Activated T-cell treated with anti-CD3 and anti-CD28 coated beads, Interleukin-2, amount 50 U/mL, for 48 hours (primary cell): Measurements from ENCODE around the gene CERS6.
"Not testable (repeated sequence)": the region's sequence is repeated elsewhere in the genome, so short reads cannot be mapped to it uniquely, and the experiment has no call there.

Source experiments
- DNase-seq, 2 experiments: peaks; one replicate each; pipeline ENCODE4 v3.0.0-alpha.2; 2020

Gene CERS6, protein sequence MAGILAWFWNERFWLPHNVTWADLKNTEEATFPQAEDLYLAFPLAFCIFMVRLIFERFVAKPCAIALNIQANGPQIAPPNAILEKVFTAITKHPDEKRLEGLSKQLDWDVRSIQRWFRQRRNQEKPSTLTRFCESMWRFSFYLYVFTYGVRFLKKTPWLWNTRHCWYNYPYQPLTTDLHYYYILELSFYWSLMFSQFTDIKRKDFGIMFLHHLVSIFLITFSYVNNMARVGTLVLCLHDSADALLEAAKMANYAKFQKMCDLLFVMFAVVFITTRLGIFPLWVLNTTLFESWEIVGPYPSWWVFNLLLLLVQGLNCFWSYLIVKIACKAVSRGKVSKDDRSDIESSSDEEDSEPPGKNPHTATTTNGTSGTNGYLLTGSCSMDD

DNA sequence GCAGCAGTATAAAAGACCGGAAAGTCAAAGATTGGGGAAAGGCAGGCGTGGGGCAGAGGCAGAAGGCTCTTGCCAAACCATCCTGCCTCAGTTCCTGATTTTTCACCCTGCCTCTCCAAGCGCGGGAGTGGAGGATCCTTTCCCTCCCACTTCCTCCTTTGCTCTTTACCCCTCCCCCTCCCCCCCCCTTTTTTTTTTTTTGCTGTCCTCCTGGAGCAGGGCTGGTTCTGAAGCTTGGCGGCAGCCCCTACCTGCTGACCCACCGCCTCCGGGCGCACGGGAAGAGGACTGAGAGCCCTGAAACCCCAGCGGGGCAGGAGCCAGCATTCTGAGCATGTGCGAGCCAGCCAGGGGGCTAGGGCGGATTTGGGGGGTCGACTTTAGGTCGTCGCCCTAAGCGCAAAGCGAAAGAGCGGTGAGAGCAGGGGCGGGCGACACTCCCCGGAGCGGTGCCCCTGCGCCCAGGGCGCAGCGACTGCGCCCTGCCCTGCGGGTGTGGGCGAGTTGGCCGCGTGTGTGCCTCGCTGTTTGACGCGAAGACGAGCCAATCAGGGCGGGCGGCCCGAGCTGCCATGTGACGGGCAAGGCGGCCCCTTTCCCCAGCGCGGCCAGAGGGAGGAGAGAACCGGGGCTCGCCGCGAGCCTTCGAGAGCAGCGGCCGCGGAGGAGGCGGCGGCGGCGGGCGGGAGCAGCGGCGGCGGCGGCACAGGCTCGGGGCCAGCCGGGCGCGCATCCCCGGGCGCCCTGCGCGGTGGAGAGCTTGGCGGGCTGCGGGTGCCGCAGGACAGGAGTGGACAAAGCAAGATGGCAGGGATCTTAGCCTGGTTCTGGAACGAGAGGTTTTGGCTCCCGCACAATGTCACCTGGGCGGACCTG lies at the start of gene CERS6:
TSS of gene CERS6 (plus strand) at position 628 of the 876 bp plus-strand sequence. CDS start at position 805, 177 bp downstream.
- DNase-seq = peak; percentile 92 to 93

DNA sequence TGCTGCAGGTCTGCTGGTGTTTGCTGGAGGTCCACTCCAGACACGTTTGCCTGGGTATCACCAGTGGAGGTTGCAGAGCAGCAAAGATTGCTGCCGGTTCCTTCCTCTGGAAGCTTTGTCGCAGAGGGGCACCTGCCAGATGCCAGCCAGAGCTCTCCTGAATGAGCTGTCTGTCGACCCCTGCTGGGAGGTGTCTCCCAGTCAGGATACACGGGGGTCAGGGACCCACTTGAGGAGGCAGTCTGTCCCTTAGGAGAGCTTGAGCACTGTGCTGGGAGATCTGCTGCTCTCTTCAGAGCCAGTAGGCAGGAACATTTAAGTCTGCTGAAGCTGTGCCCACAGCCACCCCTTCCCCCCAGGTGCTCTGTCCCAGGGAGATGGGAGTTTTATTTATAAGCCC lies 43.8 kb upstream of the CERS6 start:
- DNase-seq = not testable (repeated sequence)

DNA sequence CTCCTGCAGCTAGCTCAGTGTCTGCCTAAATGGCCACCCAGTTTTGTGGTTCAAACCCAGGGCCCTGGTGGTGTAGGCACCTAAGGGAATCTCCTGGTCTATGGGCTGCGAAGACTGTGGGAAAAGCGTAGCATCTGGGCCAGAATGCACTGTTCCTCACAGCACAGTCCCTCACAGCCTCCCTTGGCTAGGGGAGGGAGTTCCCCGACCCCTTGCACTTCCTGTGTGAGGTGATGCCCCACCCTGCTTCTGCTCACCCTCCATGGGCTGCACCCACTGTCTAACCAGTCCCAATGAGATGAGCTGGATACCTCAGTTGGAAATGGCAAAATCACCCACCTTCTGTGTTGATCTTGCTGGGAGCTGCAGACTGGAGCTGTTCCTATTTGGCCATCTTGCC lies 43.0 kb upstream of the CERS6 start:
- not testable (repeated sequence) for DNase-seq

DNA sequence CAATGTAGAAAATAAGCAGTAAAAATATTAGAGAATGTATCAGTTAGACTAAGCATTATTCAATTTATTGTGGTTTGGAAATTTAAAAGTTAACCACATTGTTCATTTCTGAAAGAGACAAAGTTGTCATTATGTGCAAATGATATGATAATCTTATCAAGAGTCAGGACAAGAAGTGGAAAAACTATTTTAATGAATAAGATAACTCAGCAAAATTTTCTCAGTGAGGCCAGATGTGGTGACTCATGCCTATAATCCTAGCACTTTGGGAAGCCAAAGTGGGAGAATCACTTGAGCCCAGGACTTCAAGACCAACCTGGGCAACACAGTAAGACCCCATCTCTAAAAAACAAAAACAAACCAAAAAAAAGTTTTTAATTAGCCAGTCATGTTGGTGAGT lies 39.5 kb upstream of the CERS6 start:
- no peak for DNase-seq

DNA sequence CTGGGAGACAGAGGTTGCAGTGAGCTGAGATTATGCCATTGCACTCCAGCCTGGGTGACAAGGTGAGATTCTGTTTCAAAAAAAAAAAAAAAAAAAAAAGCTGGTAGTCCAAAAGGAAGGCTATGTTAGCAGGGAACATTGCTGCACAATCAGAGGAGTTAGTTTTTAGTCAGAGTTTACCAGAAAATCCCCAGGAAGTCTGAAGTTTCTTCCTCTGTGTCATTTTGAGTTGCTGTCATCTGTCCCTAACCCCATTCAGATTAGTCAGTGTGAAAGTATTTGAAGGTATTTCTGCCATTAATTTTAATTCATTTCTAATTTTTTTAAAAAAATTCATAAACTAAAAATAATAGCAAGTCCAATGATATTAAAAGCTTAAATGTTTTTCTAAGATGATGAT lies 33.5 kb upstream of the CERS6 start:
- no peak for DNase-seq

DNA sequence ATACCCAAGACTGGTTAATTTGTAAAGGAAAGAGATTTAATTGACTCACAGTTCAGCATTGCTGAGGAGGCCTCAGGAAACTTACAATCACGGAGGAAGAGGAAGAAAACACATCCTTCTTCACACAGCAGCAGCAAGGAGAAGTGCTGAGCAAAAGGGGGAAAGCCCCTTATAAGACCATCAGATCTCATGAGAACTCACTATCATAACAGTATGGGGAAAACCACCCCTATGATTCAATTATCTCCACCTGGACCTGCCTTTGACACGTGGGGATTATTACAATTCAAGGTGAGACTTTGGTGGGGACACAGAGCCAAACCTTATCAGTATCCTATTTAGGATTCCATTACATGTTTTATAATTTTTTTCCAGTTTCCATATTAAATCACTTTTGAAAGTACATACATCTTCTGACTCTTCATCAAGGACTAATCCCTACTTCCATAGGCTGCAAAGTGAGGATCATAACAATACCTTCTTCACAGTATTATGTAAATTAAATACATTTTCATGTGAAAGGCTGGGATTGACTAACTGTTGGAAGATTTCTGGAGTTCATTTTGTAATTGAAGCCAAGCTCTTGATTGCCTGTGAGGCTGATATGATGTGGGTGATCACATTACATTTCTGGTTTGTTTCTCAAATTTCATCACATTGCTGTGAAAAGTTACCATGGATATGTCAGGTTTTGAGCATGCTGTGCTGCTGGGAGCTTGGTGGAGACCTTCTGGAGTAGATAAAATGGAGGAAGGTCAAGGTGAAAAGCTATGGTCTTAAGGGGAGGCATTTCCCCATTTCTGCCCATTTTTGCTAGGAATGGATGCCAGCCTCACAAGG lies 31.7 kb upstream of the CERS6 start:
- no peak for DNase-seq

DNA sequence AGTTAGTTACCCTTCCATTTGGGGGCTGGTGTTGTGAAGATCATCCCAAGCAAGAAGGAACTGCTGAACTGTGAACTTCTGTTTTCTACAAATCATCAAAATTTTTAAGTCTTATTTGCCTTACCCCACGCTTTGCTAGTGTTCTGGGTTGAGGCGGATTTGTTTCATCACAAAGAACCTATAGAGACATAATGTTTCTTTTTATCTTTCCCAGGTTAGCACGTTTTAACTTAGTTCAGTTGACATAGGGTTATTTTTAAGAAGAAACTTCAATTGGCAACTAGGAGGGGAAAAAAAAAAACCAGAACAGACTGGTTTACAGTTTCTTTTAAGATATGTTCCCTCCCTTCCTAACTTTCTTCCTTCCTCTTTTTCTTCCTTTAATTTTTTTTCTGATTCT lies 31.1 kb upstream of the CERS6 start:
- DNase-seq = no peak

DNA sequence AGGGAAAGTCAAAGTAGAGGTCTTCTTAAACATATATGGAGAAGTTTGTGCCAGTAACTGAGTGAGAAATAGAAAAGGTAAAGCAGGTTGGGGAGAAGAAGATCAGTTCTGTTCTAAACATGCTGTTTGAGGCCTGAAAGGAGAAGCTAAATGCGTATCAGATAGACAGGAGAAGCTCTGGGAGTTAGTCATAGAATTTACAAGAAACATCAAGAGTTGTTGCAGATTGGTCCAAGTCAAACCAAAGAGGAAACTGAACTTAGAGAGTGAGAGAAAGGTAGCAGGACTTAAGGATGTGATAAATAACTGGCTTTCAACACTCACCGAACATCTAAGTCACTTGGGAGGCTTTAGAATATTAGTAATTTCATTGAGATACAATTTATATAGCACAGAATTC lies 29.2 kb upstream of the CERS6 start:
- no peak for DNase-seq

DNA sequence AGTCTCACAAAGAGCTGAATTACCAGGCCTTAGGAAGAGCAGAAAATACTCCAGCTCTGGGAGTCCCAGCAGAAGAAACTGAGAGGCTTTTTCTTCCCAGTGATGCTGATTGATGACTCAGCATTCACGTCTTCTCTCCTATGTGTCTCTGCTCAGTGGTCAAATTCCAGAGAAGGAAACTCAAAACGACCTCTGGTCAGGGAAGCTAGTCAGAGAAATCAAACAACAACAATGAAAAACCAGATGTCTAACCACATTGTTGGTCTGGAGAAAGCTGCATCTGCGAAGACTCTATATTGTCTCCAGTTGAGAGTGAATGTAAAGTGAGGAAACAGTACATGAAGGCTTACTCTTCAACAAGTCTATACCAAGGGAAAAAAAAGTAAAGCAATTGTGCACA lies 28.6 kb upstream of the CERS6 start:
- no peak for DNase-seq

DNA sequence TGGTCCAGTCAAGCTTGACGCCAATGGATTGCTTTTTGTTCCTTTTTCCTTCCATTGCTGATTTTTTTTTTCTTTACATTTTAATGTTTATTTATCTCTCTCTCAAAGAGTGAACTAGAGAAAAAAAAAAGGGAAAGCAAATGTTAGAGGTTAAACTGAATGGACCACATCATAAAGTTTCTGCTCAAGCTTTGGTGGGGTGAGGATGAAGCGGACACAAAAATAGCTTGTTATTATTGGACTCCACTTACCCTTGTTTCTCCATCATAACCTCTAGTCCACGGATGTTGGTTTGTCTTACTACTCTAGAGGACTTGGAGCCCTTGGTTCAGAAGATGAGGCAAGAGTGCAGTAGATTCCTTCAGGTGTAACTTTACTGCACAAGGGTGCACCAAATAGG lies 27.6 kb upstream of the CERS6 start:
- DNase-seq = no peak

DNA sequence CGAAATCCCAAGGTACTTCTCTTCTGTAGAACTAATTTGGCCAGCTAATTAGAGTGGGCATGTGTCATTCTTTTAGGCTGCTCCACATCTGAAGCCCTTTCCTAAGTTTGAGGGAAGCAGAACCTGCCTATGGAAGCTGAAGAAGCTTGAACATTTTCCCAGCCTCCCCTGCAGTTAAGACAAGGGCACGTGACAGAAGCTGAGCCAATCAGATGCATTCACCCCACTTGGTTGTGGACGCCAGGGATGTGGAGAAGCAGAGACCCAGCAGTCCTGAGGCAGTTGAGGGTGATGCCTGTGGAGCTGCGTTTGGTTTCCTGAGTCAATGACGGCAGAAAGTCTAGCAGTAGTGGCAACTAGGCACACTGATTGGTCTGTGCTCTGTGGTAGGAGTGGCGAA lies 26.1 kb upstream of the CERS6 start:
- no peak for DNase-seq

DNA sequence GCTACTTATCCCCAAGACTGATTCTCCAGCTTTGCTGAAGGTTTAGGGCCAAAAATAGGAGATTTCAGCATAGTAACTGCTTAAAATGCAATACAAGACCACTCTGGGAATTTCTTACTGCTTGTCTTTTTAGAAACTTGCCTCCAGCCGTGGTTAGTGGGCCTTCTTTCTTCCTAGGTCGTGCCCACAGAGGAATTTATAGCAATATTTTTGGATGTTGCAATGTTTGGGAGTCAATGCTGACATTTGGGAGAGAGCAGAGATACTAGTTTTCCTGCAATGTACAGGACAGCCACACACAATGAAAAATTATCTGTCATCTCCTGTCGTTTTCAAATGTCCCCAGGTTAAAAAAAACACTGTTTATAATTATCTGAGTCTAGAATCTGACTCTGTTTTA lies 25.6 kb upstream of the CERS6 start:
- no peak for DNase-seq

DNA sequence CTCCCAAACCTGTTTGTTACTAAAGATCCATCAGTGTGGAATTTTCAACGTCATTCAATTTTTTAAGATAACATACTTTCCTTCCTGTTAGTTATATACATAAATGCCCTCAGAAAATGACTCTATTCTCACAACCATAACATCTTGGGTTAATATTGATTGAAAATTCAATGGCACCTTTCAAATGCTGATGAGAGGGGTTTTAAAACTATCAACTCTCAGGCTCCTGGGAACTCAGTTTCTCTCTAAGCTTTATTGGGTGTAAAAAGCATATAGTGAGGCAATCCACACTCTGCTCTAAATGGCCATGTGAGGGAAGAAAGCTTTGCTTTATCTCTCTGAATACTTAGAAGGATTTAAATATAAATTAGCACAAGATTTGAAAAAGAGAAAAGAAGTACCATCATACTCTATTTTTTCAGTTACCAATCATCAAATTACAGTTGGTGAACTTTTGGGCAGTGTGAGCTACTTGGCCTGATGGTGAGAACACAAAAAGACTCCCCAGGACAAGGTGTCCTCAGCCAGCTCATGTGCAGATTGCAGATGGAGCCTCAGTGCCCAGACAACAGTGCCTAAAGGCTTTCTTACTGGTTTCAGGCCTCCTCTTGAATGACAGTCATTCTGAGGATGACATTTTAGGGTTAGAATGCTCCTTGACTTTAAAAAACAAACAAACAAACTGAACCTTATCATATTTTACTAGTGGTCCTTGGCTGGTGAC lies 24.6 kb upstream of the CERS6 start:
- no peak for DNase-seq

DNA sequence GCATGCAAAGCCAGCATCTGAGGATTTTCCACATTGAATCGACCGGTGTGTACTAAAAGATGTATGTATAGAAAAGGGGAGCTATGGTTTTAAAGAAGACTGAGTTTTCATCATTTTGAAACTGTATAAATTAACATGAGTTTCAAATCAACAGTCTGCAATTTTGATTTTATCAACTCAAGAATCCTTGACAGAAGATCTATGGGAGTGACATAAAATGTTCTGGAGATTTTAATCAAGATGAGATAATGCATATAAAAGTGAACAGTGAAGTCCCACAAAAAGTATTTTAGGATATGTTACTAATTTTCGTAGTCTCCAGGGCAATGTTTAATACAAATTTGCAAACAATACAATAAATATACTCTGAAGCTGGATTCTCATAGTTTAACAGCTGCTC lies 24.0 kb upstream of the CERS6 start:
- DNase-seq = no peak

DNA sequence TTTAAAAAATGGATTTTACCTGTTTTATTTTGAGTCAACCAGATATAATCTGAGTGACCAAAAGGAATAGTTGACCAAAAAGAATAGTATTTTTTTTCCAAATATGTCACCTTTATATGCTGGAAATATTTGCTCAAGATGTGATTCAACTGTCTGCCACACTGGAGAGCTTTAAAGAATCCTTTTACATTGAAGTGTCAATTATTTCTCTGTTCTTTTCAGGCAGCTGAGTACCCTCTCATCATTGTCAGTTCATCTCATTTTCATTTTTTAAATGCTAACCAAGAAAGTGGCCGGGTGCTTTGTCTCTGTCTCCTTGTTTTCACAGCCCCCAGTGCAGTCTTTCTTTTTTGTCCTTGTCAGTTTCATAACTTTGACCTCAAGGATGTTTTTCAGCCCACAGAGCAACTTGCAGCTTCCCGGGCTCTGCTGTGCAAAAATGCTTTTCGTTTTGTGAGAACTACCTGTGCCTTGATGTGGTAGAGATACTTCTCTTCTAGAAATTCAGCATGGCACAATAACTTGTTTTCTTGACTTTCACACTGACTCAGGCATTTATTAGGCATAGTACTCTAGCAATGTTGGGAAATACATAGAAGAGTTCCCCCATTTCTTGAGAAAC lies 23.4 kb upstream of the CERS6 start:
- DNase-seq = peak; percentile 44 to 55

DNA sequence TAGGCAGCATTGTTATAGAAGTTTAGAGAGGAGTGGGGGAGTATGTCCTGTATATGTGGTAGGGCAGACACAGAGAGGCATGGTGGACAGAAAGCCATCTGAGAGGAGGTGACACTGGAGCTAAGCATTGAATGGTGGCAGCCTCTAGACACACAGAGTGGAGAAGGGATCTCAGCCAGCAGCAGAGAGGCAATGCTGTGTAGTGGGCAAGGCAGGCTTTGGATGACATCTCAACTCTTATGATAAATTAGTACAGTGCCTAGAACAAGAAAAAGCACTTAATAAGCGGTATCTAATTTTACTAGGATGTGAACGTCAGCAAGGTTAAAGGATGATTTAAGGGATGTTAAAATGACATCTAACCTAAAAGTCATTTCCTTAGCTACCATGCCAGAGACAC lies 22.5 kb upstream of the CERS6 start:
- DNase-seq = no peak

DNA sequence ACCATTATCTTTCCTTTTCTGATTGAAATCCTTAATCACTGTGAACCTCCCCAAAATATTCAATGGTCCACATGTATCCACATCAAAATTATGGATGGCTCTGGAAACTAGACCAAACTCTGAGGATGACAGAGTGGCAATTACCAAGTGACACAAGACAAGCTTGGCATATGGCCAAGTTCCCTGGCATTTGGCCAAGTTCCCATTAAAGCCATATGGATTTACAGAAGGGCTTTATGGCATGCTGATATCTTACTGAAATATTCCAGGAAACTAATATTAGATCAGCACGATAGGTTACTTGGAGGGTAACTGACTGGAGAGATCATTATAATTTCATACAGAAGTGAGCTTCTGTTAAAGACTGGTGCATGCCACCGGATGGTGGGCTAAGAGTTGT lies 21.9 kb upstream of the CERS6 start:
- DNase-seq = no peak

DNA sequence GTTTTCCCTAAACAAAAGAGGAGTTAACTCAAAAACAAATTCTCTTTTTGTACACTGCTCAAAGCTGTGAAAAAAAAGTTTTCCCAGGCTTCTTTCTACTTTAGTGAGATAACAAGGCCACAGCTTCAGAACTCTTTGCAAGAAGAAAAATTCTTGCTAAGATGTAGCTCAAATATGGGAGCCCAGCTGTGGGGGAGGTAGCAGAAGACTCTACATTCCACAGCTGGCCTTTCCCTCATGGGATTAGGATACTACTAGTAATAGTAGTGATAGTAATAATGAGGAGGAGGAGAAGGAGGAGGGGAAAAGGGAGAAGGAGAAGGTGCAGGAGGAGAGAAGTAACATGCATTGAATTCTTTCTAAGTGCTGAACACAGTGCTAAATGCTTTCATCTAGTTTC lies 19.2 kb upstream of the CERS6 start:
- no peak for DNase-seq

DNA sequence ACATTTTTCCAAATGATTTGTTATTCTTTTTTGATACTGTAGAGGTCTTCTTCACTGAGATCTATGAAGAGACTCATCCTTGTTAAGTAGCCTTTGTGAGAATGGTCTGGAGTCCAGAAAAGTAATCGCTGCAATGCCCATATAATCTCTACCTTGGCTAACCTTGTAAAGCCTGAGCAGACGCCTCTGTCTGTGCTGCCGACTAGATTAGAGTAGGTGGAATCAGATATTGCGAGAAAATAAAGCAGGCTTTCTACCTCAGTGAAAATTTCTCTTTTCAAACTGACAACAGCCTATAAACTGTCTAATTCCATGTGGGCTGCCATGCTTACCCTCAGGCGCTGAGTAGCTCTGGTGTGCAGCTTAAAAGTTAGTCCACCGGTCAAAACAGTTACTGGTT lies 17.5 kb upstream of the CERS6 start:
- DNase-seq = no peak

DNA sequence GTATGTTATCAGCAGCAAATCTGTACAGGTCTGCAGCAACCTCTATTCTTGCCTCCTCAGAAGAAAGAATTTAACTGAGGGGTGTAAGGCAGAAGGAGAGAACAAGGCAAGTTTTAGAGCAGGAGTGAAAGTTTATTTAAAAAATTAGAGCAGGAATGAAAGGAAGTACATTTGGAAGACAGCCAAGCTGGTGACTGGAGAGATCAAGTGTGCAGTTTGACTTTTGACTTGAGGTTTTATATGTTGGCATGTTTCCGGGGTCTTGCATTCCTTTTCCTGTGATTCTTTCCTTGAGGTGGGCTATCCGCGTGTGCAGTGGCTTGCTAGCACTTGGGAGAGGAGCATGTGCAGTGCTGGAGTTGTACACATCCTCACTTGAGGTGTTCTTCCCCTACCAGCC lies 16.5 kb upstream of the CERS6 start:
- DNase-seq = no peak

DNA sequence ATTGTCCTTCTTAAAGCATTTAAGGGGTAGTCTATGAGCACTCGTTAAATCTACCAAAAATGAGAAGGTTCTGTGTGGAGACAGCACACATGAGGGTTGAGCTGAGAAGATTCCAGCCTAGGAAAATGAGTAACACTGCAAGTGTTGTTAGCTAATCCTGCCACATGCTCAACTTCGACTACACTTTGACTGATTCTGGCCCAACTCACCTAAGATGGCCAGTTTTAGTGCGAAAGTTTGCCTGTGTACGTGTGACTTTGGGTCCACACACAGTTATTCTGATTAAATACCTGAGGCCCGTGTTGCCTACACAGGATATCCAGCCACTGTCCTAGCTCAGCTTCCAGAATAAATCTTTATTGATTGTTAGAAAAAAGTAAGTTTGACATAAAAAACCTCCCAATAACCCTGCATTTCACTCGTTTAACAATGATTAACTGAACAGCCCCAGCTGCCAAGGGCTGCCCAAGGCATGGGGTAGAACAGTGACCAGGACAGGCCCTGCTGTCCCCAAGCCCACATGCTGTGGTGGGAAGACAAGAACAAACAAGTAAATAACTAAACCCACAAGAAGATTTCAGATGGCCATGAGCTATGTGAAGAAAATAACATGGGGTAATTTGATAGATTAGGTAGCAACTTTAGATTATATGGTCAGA lies 14.7 kb upstream of the CERS6 start:
- no peak for DNase-seq

DNA sequence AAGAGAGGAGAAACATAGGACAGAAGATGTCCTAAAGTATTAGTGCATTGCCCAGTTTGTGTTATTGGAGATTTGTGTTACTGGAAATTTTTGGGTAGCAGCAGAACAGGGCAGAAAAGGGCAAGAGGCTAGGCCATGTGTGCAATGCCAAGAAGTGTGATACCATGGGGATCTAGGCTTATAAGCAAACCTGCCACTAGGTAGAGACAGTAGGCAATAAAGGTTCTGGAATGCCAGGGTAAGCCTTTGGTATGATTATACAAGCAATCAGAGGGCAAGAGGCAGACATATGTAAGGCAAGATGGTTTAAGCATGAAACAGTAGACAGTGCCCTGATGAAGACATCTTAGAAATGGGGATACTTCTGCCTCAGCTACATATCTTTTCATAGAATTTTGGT lies 12.3 kb upstream of the CERS6 start:
- DNase-seq = no peak
